ENCODE measurements around the gene NKG7.

DNA sequence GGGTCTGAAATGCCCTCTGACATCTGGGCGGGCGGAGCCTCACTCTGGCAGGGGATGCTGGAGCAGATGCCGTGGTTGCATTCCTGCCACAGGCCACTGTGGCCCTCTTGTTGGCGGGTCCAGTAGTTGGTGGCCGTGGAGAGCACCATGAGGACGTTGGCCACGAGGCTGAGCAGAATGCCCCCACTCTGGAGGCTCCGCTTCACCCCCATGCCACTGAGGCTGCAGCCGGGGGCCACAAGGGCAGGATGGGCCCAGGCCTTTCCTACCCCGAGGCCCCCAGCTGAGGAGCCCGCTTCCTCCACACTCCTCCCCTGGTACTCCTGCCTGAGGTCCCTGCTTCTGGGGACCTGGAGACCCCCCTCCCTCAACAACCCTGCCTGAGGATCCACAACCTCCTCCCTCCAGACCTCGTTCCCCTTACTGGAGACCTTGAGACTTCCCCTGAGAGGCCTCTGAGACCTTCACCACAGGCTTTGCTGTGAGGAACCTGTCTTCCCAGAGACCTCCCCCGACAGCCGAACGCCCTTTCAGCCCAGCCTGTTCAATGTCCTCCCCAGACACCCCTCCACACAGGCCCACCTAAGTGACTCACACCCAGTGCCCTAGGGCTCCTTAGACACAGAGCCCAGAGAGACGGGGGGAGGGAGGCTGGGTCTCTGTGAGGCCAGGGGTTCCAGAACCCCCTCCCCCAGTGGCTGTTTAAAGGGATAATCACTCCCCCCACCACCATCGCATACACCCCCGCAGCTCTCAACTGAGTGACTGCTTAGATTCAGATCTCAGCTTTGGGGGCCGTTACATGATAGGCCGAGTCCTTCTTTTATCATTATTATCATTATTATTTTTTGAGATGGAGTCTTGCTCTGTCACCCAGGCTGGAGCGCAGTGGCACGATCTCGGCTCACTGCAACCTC, 3.8 kb downstream of the NKG7 start, which contains the start of gene CLDND2:
- TF ChIP-seq KAT7 (CRISPR knock-in tag; IDR thresholded peaks at IDR 0.05; ENCODE audit: borderline replicate concordance) (no peak; the same call in 1 of the 2 replicates), MXI1 (IDR thresholded peaks at IDR 0.05; ENCODE audit: borderline replicate concordance, low read depth, low read length) (no peak), POLR2A (IDR thresholded peaks at IDR 0.05; ENCODE audit: insufficient read depth in 1 of 2, low read depth in 2 of 2, low read length in 2 of 2) (peak in 1 of 2 experiments; percentile 32; a peak in 1 of 4 replicates), POLR2G (IDR thresholded peaks at IDR 0.05; ENCODE audit: low read depth, low read length) (no peak; the same call in 1 of the 2 replicates), EZH2 (conservative IDR thresholded peaks at IDR 0.05; ENCODE audit: low read depth, low read length) (no peak), JUND (CRISPR knock-in tag; IDR thresholded peaks at IDR 0.05) (no peak), ARNTL (CRISPR knock-in tag; IDR thresholded peaks at IDR 0.05) (no peak), KLF9 (CRISPR knock-in tag; IDR thresholded peaks at IDR 0.05; ENCODE audit: low read depth) (no peak), ZNF124 (CRISPR knock-in tag; IDR thresholded peaks at IDR 0.05) (no peak), RELA (CRISPR knock-in tag; IDR thresholded peaks at IDR 0.05) (no peak), ATRX (CRISPR knock-in tag; IDR thresholded peaks at IDR 0.05; ENCODE audit: borderline replicate concordance) (no peak)
- TF ChIP-seq, protein P1, sequence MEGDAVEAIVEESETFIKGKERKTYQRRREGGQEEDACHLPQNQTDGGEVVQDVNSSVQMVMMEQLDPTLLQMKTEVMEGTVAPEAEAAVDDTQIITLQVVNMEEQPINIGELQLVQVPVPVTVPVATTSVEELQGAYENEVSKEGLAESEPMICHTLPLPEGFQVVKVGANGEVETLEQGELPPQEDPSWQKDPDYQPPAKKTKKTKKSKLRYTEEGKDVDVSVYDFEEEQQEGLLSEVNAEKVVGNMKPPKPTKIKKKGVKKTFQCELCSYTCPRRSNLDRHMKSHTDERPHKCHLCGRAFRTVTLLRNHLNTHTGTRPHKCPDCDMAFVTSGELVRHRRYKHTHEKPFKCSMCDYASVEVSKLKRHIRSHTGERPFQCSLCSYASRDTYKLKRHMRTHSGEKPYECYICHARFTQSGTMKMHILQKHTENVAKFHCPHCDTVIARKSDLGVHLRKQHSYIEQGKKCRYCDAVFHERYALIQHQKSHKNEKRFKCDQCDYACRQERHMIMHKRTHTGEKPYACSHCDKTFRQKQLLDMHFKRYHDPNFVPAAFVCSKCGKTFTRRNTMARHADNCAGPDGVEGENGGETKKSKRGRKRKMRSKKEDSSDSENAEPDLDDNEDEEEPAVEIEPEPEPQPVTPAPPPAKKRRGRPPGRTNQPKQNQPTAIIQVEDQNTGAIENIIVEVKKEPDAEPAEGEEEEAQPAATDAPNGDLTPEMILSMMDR (CRISPR knock-in tag; IDR thresholded peaks at IDR 0.05): no peak
- TF ChIP-seq, protein P2, sequence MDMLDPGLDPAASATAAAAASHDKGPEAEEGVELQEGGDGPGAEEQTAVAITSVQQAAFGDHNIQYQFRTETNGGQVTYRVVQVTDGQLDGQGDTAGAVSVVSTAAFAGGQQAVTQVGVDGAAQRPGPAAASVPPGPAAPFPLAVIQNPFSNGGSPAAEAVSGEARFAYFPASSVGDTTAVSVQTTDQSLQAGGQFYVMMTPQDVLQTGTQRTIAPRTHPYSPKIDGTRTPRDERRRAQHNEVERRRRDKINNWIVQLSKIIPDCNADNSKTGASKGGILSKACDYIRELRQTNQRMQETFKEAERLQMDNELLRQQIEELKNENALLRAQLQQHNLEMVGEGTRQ (IDR thresholded peaks at IDR 0.05; ENCODE audit: low read depth, low read length): no peak
- TF ChIP-seq, protein P2 (CRISPR knock-in tag; IDR thresholded peaks at IDR 0.05; ENCODE audit: borderline replicate concordance): no peak
- TF ChIP-seq, protein P3, sequence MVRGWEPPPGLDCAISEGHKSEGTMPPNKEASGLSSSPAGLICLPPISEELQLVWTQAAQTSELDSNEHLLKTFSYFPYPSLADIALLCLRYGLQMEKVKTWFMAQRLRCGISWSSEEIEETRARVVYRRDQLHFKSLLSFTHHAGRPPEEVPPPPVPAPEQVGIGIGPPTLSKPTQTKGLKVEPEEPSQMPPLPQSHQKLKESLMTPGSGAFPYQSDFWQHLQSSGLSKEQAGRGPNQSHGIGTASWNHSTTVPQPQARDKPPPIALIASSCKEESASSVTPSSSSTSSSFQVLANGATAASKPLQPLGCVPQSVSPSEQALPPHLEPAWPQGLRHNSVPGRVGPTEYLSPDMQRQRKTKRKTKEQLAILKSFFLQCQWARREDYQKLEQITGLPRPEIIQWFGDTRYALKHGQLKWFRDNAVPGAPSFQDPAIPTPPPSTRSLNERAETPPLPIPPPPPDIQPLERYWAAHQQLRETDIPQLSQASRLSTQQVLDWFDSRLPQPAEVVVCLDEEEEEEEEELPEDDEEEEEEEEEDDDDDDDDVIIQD (CRISPR knock-in tag; IDR thresholded peaks at IDR 0.05; ENCODE audit: low read depth): no peak

All from HepG2 (cell line).